NCI-H345 treated with DMSO at 0.1 percent for 48 hours (cell line): Measurements from ENCODE around the gene KLK15.

Source experiments
- DNase-seq: peaks from one replicate; lab custom pipeline; 2025; ENCODE audit not compliant: unreplicated experiment; lab: John Stamatoyannopoulos, UW

The KLK15 gene

GRCh38 chr19:50777261-50777660, 56.1 kb downstream of the KLK15 start:
- no peak for DNase-seq

- DNase-seq = no peak
Observed at GRCh38 chr19:50776131-50776530, 57.2 kb downstream of the KLK15 start.
